ENCODE results near the gene EIF1. TPM values are rescaled to one million over a fixed set of nuclear protein-coding genes. Genes with fewer than 3 reads are reported as not detected.

EIF1 gene
- total RNA-seq, 4 donors from 2014 or later = 444 to 832 (median 685) TPM

DNA sequence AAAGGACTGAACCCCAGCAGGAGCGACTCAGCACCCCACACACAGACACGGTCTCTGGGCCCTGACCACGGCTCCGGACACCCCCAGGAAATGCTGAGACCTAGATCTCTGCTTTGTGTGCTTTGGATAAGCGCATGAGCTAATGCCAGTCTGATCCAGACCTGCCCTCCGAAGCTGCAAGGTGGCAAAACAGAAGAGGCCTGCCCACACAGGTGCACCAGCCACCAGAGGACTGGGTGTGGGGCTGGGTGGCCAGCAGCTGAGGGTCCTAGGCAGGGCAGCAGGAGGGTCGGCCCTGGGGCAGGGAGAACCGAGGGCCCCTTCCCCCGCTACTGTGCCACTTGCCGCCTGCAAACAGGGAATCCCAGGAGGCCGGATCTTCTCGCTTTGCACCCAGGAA is 30.7 kb upstream of the EIF1 start:
- DNase-seq (ENCODE audit: low spot score) = no peak
- ATAC-seq (ENCODE audit: low FRiP score) = no peak
- TF ChIP-seq, protein P1, sequence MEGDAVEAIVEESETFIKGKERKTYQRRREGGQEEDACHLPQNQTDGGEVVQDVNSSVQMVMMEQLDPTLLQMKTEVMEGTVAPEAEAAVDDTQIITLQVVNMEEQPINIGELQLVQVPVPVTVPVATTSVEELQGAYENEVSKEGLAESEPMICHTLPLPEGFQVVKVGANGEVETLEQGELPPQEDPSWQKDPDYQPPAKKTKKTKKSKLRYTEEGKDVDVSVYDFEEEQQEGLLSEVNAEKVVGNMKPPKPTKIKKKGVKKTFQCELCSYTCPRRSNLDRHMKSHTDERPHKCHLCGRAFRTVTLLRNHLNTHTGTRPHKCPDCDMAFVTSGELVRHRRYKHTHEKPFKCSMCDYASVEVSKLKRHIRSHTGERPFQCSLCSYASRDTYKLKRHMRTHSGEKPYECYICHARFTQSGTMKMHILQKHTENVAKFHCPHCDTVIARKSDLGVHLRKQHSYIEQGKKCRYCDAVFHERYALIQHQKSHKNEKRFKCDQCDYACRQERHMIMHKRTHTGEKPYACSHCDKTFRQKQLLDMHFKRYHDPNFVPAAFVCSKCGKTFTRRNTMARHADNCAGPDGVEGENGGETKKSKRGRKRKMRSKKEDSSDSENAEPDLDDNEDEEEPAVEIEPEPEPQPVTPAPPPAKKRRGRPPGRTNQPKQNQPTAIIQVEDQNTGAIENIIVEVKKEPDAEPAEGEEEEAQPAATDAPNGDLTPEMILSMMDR (IDR thresholded peaks at IDR 0.05) = no peak

DNA sequence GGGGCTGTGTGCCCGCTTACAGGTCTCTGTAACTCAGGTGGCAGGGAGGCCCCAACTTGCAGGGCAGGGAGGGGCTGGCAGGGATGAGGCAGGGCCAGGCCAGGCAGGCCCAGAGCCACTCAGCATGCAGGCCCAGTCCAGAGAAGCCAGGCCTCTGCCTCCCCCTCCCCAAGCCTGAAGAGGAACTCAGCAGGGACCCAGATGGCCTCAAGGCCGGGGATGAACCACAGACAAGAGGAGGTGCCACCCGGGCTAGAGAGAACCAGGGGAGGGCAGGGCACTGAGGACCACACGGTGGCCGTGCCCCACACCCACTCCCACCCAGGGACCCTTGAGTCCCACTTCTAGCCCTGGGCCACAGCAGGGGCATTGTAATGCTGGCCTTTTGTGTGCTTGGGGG is 29.8 kb upstream of the EIF1 start:
- DNase-seq (ENCODE audit: low spot score) = no peak
- no peak for ATAC-seq (ENCODE audit: low FRiP score)
- TF ChIP-seq, protein P1 (IDR thresholded peaks at IDR 0.05) = no peak

DNA sequence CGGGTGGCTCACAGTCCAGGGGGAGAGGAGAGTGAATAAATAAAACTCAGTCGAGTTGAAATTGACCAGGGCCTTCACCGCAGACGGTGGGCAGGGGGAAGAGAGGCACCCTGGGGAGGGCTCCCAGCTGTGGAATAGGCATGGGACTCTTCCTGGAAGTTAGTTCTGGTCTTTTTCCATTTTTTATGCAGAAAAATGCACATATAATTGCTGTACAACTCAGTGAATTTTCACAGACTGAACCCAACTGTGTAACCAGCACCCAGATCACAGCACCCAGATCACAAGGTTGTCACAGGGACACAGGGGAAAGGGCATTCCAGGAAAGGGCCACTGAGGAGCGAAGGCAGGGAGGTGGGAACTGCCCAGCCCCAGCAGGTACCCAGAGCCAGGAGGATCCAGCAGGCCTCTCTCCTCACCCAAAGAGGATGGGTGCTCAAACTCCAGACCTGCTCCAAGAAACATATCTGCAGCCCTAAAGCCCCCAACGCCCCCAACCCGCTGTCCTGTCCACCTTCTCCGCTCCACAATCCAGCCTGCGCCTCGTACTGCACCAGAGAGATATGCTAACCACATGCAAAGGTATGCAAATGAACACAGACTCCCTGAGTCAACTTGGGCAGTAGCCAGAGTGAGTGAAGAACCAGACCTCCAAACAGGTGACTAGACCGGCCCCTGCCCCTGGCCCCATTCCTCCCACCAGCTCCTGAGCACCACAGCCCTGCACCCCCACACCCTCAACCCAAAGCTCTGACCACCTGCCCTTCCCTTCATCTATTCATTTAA is 29.1 kb upstream of the EIF1 start:
- TF ChIP-seq, protein P1 (IDR thresholded peaks at IDR 0.05) = no peak
- ATAC-seq (ENCODE audit: low FRiP score) (no peak), DNase-seq (ENCODE audit: low spot score) (no peak)

DNA sequence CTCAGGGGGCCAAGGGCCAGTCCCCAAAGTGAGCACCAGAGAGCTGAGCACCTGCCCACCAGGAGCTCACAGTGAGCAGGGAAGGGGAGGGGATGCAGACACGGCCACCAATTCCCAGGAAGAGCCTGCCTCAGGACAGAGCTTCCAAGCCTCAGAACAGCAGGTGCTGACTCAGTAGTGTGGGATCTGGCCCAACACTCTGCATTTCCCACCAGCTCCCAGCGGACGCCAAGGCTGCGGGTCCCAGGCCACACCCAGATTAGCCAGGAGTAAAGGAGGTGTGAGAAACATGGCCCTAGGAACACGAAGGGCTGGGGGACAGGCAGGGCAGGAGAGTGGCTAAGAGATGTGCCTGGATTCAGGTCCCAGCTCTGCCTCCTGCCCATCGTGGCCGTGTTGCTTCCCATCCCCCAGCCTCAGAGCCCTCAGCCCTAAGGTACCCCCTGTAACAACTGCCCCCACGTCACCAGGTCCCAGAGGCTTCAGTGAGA is 28.4 kb upstream of the EIF1 start:
- DNase-seq (ENCODE audit: low spot score) (no peak), ATAC-seq (ENCODE audit: low FRiP score) (no peak)
- TF ChIP-seq, protein P1 (IDR thresholded peaks at IDR 0.05) = no peak

DNA sequence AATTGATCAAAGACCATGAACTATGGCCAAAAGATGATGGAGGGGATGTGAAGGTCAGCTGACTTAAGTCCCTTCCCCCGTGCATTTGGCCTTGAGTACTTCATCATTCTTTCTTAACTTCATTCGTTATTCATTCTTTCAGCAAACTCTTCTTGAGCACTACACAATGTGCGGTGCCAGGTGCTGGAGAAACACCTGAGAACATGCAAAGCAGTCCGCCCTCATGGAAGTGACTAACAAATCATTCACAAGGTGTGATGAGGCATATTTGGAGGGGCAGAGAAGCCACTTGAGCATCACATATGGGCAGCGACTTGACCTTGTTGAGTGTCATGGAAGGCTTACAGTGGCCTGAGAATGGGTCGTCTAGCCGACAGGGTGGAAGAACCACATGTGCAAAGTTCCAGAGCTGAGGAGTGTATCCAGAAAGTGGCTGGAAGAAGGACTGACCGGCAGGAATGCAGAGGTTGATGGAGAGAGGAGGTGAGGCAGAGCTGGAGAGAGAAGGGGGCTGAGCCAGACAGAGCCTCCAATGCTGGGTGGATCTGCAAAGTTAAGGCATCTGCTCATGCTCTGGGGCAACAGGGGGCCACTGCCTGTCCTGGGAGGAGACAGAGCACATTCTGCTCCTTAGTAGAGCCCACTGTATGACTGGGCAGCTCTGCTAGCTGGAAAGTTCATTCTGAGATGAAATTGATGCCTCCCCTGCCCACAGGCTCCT is 25.1 kb upstream of the EIF1 start:
- ATAC-seq (ENCODE audit: low FRiP score) (no peak), DNase-seq (ENCODE audit: low spot score) (no peak)
- TF ChIP-seq, protein P1 (IDR thresholded peaks at IDR 0.05) = no peak

DNA sequence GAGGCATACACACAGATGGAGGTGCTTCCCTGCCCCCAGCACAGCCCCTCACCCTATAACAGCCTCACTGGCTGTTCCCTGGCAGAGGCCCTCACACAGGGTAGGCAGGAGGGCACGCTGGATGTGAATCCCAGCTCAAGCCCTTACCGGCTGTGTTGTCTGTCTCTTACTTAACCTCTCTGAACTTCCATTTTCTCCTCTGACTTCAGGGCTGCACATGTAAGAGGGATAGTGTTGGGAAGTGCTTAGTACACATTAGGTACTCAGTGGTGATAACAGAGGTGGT is 24.6 kb upstream of the EIF1 start:
- TF ChIP-seq, protein P1 (IDR thresholded peaks at IDR 0.05) = no peak
- DNase-seq (ENCODE audit: low spot score) (no peak), ATAC-seq (ENCODE audit: low FRiP score) (no peak)
